Stimulated activated CD8-positive, alpha-beta memory T cell treated with anti-CD3 and anti-CD28 coated beads, Interleukin-7, amount 100 ng/mL, for 4 hours (primary cell): ENCODE results near the gene CCDC38.

Source experiments
- DNase-seq, 2 donors: peaks; one replicate each; pipeline ENCODE4 v3.0.0-alpha.2; 2020; ENCODE audit warnings: low read depth in 2 of 2

CCDC38 gene

GRCh38 chr12:95836185-95836609, 106.2 kb downstream of the CCDC38 start:
- no peak for DNase-seq

- DNase-seq, result no peak
Observed at GRCh38 chr12:95834572-95834971, 107.8 kb downstream of the CCDC38 start.

- no peak for DNase-seq
Observed at GRCh38 chr12:95830335-95831089, 111.9 kb downstream of the CCDC38 start.

GRCh38 chr12:95829395-95829794, 113.0 kb downstream of the CCDC38 start:
- no peak for DNase-seq

GRCh38 chr12:95820096-95820703, 122.2 kb downstream of the CCDC38 start:
- DNase-seq, result no peak
